SK-N-MC (cell line): Measurements from ENCODE around the gene LGALS7.
"Not testable (repeated sequence)": the region's sequence is repeated elsewhere in the genome, so short reads cannot be mapped to it uniquely, and the experiment has no call there.

Source experiments
- DNase-seq: peaks from one replicate; pipeline ENCODE4 v3.0.0-alpha.2; 2011; ENCODE audit warnings: low read depth, low spot score
- H3K27ac ChIP-seq: fragments of 200-600 bp; sonication (generic); 2 replicates; pipeline ENCODE4 v1.5.1; 2016; ENCODE audit warnings: mixed run types
- H3K36me3 ChIP-seq: fragments of 200-600 bp; sonication (generic); 2 replicates; pipeline ENCODE4 v1.6.1; 2017; ENCODE audit warnings: antibody characterized with exemption, low read length, mixed read lengths; ENCODE audit not compliant: insufficient read depth
- H3K4me3 ChIP-seq: fragments of 200-600 bp; sonication (generic); 2 replicates; pipeline ENCODE4 v1.5.1; 2016
- H3K9ac ChIP-seq: fragments of 200-600 bp; sonication (generic); 2 replicates; pipeline ENCODE4 v1.8.0; 2017; ENCODE audit warnings: mixed run types, mixed read lengths; ENCODE audit not compliant: insufficient read length
- H3K9me3 ChIP-seq: fragments of 200-600 bp; sonication (generic); 2 replicates; pipeline ENCODE4 v1.6.1; 2017; ENCODE audit warnings: low read depth, mild to moderate bottlenecking, antibody characterized with exemption, low read length, moderate library complexity, mixed read lengths
- EZH2 ChIP-seq: fragments of 200-600 bp; sonication (generic); IDR thresholded peaks from one replicate; pipeline ENCODE4 v1.6.1; 2017; ENCODE audit warnings: antibody characterized with exemption
- FOXP2 ChIP-seq: optimal IDR thresholded peaks from 2 replicates; pipeline ENCODE3; 2011; ENCODE audit warnings: mild to moderate bottlenecking, moderate library complexity; ENCODE audit not compliant: insufficient read depth; ENCODE audit errors: extremely low read length, control extremely low read depth
- POLR2AphosphoS5 ChIP-seq: IDR thresholded peaks from 2 replicates; pipeline ENCODE4 v1.6.1; 2012; ENCODE audit warnings: mild to moderate bottlenecking, low read depth, low read length, borderline replicate concordance

Gene LGALS7

GRCh38 chr19:38792250-38793111 is 19.2 kb upstream of the LGALS7 start:
- TF ChIP-seq FOXP2, result no peak
- no peak for TF ChIP-seq POLR2AphosphoS5
- no peak for TF ChIP-seq EZH2

GRCh38 chr19:38791451-38792064 is 18.2 kb upstream of the LGALS7 start:
- not testable (repeated sequence) for H3K9ac ChIP-seq, H3K4me3 ChIP-seq, H3K27ac ChIP-seq

More at GRCh38 chr19:38792250-38793111, 19.2 kb upstream of the LGALS7 start:
- H3K9ac ChIP-seq, result no peak overlapping the region
- no peak overlapping the region for H3K4me3 ChIP-seq
- no peaks in the 10 kb centered on the region for H3K9me3 ChIP-seq
- H3K36me3 ChIP-seq, result no peaks in the 10 kb centered on the region
- DNase-seq, result no peak
- H3K27ac ChIP-seq, result no peak overlapping the region

GRCh38 chr19:38790507-38791403 is 17.4 kb upstream of the LGALS7 start:
- H3K9ac ChIP-seq, H3K27ac ChIP-seq, DNase-seq, H3K9me3 ChIP-seq, H3K4me3 ChIP-seq, H3K36me3 ChIP-seq: not testable (repeated sequence)

More at GRCh38 chr19:38791451-38792064, 18.2 kb upstream of the LGALS7 start:
- H3K36me3 ChIP-seq, DNase-seq, H3K9me3 ChIP-seq: not testable (repeated sequence)

- Histone ChIP-seq H3K27ac (no peak within 1 kb of the TSS), H3K36me3 (no peaks in the 10 kb centered on the region), H3K4me3 (no peak within 1 kb of the TSS), H3K9me3 (no peaks in the 10 kb centered on the region), H3K9ac (no peak within 1 kb of the TSS)
- DNase-seq, result no peak
- TF ChIP-seq POLR2AphosphoS5, result no peak
- TF ChIP-seq FOXP2, result no peak
- no peak for TF ChIP-seq EZH2
Observed at GRCh38 chr19:38788478-38789243, 15.3 kb upstream of the LGALS7 start, which contains the start of gene LGALS7B. Gene LGALS7B, plus strand, starts transcription at chr19:38789200. Its CDS starts 27 bp downstream, at chr19:38789227.

- no peak for DNase-seq
- no peaks in the 10 kb centered on the region for H3K9me3 ChIP-seq
- H3K4me3 ChIP-seq, result no peak overlapping the region
- no peak for TF ChIP-seq POLR2AphosphoS5
- no peak for TF ChIP-seq EZH2
- TF ChIP-seq FOXP2, result no peak
- H3K36me3 ChIP-seq, result no peaks in the 10 kb centered on the region
- no peak overlapping the region for H3K9ac ChIP-seq
- H3K27ac ChIP-seq, result no peak overlapping the region
Observed at GRCh38 chr19:38786572-38787265, 13.4 kb upstream of the LGALS7 start.

GRCh38 chr19:38786061-38786460 is 12.7 kb upstream of the LGALS7 start:
- H3K27ac ChIP-seq, H3K36me3 ChIP-seq, H3K9ac ChIP-seq, H3K4me3 ChIP-seq, DNase-seq, H3K9me3 ChIP-seq: not testable (repeated sequence)

GRCh38 chr19:38785187-38785699 is 11.9 kb upstream of the LGALS7 start:
- no peak overlapping the region for H3K27ac ChIP-seq
- H3K9ac ChIP-seq, result no peak overlapping the region
- H3K4me3 ChIP-seq, result no peak overlapping the region
- no peak for TF ChIP-seq POLR2AphosphoS5
- no peak for TF ChIP-seq EZH2
- H3K36me3 ChIP-seq, result no peaks in the 10 kb centered on the region
- no peak for DNase-seq
- no peaks in the 10 kb centered on the region for H3K9me3 ChIP-seq
